Activated T-cell treated with anti-CD3 and anti-CD28 coated beads, Interleukin-2, amount 50 U/mL, for 24 hours (primary cell): ENCODE results near the gene HOXD12.

ENCODE experiments used
- DNase-seq: peaks from one replicate; pipeline ENCODE4 v3.0.0-alpha.2; 2020
- H3K27ac Mint-ChIP-seq: 2 replicates; pipeline ENCODE4 v1.8.0; 2020; ENCODE audit warnings: mild to moderate bottlenecking, mixed read lengths
- H3K27me3 Mint-ChIP-seq: 2 replicates; pipeline ENCODE4 v1.8.0; 2020; ENCODE audit warnings: mixed read lengths
- H3K36me3 Mint-ChIP-seq: 2 replicates; pipeline ENCODE4 v1.8.0; 2020; ENCODE audit warnings: low read depth, mixed read lengths
- H3K4me1 Mint-ChIP-seq: 2 replicates; pipeline ENCODE4 v1.8.0; 2020; ENCODE audit warnings: low read depth, mixed read lengths
- H3K4me3 Mint-ChIP-seq: 2 replicates; pipeline ENCODE4 v1.8.0; 2020; ENCODE audit warnings: mild to moderate bottlenecking, moderate library complexity, mixed read lengths
- H3K9me3 Mint-ChIP-seq: 2 replicates; pipeline ENCODE4 v1.8.0; 2020; ENCODE audit warnings: mixed read lengths

The HOXD12 gene

GRCh38 chr2:176095421-176095820 is 4.2 kb upstream of the HOXD12 start:
- peaks cover 91% of the 10 kb centered on the region for H3K27me3 Mint-ChIP-seq

GRCh38 chr2:176096243-176096985 is 3.2 kb upstream of the HOXD12 start:
- no peak overlapping the region for H3K27ac Mint-ChIP-seq
- peaks cover 91% of the 10 kb centered on the region for H3K27me3 Mint-ChIP-seq
- no peaks in the 10 kb centered on the region for H3K36me3 Mint-ChIP-seq

More at GRCh38 chr2:176095421-176095820, 4.2 kb upstream of the HOXD12 start:
- Mint-ChIP-seq H3K4me3 (no peak overlapping the region), H3K36me3 (no peaks in the 10 kb centered on the region), H3K9me3 (peaks cover 8% of the 10 kb centered on the region), H3K27ac (no peak overlapping the region), H3K4me1 (peaks cover 36% of the 10 kb centered on the region)
- no peak for DNase-seq

GRCh38 chr2:176096986-176097819 is 2.4 kb upstream of the HOXD12 start:
- peaks cover 30% of the 10 kb centered on the region for H3K4me1 Mint-ChIP-seq
- peak; percentile 76 for DNase-seq
- H3K36me3 Mint-ChIP-seq: no peaks in the 10 kb centered on the region
- peaks cover 91% of the 10 kb centered on the region for H3K27me3 Mint-ChIP-seq
- H3K4me3 Mint-ChIP-seq: peak overlapping the region; percentile 62
- H3K9me3 Mint-ChIP-seq: peaks cover 4% of the 10 kb centered on the region
- no peak overlapping the region for H3K27ac Mint-ChIP-seq

More at GRCh38 chr2:176096243-176096985, 3.2 kb upstream of the HOXD12 start:
- DNase-seq: no peak
- H3K9me3 Mint-ChIP-seq: peaks cover 4% of the 10 kb centered on the region
- H3K4me3 Mint-ChIP-seq: peak overlapping the region; percentile 62
- peaks cover 36% of the 10 kb centered on the region for H3K4me1 Mint-ChIP-seq

GRCh38 chr2:176097820-176098365 is 1.7 kb upstream of the HOXD12 start:
- H3K9me3 Mint-ChIP-seq: peaks cover 4% of the 10 kb centered on the region
- H3K4me3 Mint-ChIP-seq: peak overlapping the region; percentile 62
- H3K4me1 Mint-ChIP-seq: peaks cover 30% of the 10 kb centered on the region
- DNase-seq: no peak
- H3K27ac Mint-ChIP-seq: no peak overlapping the region
- H3K36me3 Mint-ChIP-seq: no peaks in the 10 kb centered on the region
- peaks cover 97% of the 10 kb centered on the region for H3K27me3 Mint-ChIP-seq

DNA sequence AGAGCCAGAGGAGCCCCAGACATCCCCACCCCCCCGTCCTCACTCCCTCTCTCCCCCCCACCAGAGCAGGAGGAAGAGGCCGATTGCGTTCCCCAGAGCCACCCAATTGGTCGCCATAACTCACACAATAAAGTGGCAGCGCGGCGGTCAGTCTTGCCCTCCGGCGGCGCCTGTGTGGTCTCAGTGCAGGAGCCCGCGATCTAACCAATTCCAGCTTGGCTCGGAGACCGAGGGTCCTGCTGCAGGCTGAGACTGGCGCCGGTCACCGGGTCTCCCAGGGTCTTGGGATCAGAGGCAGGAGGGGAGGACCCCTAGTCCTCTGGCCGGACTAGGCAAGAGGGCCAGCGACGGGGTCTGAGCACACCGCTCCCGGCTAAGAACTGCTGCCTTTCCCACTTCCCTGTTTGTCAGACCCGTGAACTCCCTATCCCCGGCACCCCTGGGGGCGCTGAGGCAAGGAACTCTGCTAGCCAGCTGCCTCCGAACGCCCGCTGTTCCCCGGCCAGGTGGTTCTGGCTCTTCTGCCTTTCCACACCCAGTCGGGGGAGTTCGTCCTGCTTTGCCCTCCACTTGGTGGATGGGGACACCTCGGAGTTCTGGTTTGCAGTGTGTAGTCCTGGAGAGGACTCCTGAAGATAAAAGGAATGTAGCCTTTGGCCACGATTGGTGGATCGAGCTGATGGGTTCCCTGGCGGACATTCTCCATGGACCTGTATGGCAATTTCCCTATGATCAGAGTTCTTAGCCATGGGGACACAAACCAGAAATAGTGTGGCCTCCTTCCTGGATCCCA is 1.0 kb upstream of the HOXD12 start:
- DNase-seq: peak; percentile 28
- no peaks in the 10 kb centered on the region for H3K36me3 Mint-ChIP-seq
- peaks cover 4% of the 10 kb centered on the region for H3K9me3 Mint-ChIP-seq
- H3K27me3 Mint-ChIP-seq: peaks cover 98% of the 10 kb centered on the region
- H3K27ac Mint-ChIP-seq: no peak overlapping the region
- peaks cover 24% of the 10 kb centered on the region for H3K4me1 Mint-ChIP-seq
- H3K4me3 Mint-ChIP-seq: no peak overlapping the region

DNA sequence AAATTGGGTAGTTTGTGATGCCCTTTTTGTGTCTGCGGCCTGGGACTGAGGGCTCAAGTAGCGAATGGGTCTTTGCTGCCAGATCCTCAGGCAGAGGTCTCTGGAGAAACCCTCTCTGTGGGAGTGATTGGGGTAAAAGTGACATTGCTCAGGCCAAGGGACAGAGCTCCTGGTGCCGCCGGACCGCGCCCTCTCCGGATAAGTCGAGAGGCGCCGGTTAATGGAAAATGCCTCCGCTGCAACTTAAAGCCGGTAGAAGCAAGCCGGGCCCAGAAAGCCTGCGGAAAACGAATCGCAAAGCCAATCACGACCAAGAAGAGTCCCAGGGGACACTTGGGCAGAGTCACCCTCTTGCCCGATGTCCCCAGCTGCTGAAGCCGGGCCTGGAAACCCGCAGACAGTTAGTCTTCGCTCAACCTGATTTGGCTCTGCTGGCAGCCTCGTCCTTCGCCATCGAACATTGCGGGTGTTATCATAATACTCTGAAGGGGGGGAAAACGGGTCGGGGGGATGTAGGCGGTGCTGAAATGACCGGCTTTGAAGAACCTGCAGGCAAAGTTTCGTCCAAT is 352 bp upstream of the HOXD12 start:
- Mint-ChIP-seq H3K4me3 (no peak overlapping the region), H3K9me3 (no peaks in the 10 kb centered on the region), H3K36me3 (no peaks in the 10 kb centered on the region), H3K4me1 (peaks cover 19% of the 10 kb centered on the region), H3K27me3 (peaks cover 98% of the 10 kb centered on the region), H3K27ac (no peak overlapping the region)
- peak; percentile 29 for DNase-seq

DNA sequence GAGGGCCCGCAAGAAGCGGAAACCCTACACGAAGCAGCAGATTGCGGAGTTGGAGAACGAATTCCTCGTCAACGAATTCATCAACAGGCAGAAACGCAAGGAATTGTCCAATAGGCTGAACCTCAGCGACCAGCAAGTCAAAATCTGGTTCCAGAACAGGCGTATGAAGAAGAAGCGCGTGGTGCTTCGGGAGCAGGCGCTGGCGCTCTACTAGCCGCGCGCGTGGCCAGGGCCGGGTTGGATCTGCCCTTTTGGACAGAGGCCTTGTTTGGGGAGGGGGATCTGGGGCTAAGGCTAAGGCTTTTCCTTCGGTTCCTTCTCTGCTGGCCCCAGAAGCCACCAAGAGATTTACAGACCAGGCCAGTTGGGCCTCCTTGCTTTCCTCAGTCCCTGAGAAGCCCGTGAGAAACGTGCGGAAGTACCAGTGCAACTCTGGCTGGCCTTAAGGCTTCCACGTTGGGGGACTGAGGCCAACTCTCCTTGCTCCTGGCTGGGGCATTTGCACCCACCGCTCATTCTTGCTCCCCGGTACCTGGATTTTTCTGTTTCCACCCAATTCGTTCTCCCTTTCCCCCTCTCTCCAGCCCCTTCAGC is 1.0 kb downstream of the HOXD12 start:
- Mint-ChIP-seq H3K4me1 (peaks cover 30% of the 10 kb centered on the region), H3K27ac (no peak overlapping the region), H3K36me3 (no peaks in the 10 kb centered on the region), H3K9me3 (no peaks in the 10 kb centered on the region), H3K4me3 (no peak overlapping the region), H3K27me3 (peaks cover 98% of the 10 kb centered on the region)
- DNase-seq: peak; percentile 30

GRCh38 chr2:176101216-176101830 is 1.7 kb downstream of the HOXD12 start:
- no peaks in the 10 kb centered on the region for H3K9me3 Mint-ChIP-seq
- no peak overlapping the region for H3K27ac Mint-ChIP-seq
- peaks cover 32% of the 10 kb centered on the region for H3K4me1 Mint-ChIP-seq
- peaks cover 98% of the 10 kb centered on the region for H3K27me3 Mint-ChIP-seq
- no peaks in the 10 kb centered on the region for H3K36me3 Mint-ChIP-seq
- no peak for DNase-seq
- H3K4me3 Mint-ChIP-seq: no peak overlapping the region

DNA sequence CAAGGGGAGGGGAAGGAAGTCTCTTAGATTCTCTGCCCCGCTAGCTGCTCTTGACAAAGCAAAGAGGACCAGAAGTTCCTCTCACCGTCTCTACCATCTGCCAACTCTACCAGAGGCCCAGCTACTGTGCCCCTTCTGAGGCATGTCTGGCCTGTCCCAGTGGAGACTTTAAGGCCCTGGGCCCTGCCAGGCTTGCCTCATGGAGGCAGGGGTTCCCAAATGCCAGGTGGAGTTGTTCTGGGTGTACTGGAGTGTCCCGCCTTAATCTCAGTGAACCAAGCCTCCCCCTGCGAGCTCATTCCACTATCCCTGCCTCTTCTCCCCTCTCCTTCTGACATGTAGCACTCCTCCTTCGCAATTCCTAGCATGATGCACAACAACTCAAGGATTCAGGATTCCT is 2.2 kb downstream of the HOXD12 start:
- H3K27me3 Mint-ChIP-seq: peaks cover 95% of the 10 kb centered on the region
- no peak for DNase-seq
- no peaks in the 10 kb centered on the region for H3K9me3 Mint-ChIP-seq
- H3K36me3 Mint-ChIP-seq: no peaks in the 10 kb centered on the region
- peaks cover 29% of the 10 kb centered on the region for H3K4me1 Mint-ChIP-seq
- H3K27ac Mint-ChIP-seq: no peak overlapping the region
- no peak overlapping the region for H3K4me3 Mint-ChIP-seq

GRCh38 chr2:176102309-176102866 is 2.8 kb downstream of the HOXD12 start:
- H3K27me3 Mint-ChIP-seq: peaks cover 94% of the 10 kb centered on the region
- H3K9me3 Mint-ChIP-seq: no peaks in the 10 kb centered on the region
- DNase-seq: no peak
- H3K36me3 Mint-ChIP-seq: no peaks in the 10 kb centered on the region
- H3K27ac Mint-ChIP-seq: no peak overlapping the region
- peaks cover 29% of the 10 kb centered on the region for H3K4me1 Mint-ChIP-seq
- no peak overlapping the region for H3K4me3 Mint-ChIP-seq

GRCh38 chr2:176103194-176103593 is 3.6 kb downstream of the HOXD12 start:
- H3K27me3 Mint-ChIP-seq: peaks cover 88% of the 10 kb centered on the region
- H3K4me3 Mint-ChIP-seq: no peak overlapping the region
- peaks cover 21% of the 10 kb centered on the region for H3K4me1 Mint-ChIP-seq
- no peak for DNase-seq
- no peaks in the 10 kb centered on the region for H3K9me3 Mint-ChIP-seq
- H3K36me3 Mint-ChIP-seq: no peaks in the 10 kb centered on the region
- no peak overlapping the region for H3K27ac Mint-ChIP-seq

GRCh38 chr2:176103742-176104315 is 4.2 kb downstream of the HOXD12 start:
- peaks cover 88% of the 10 kb centered on the region for H3K27me3 Mint-ChIP-seq
- DNase-seq: peak; percentile 24
- H3K27ac Mint-ChIP-seq: no peak overlapping the region
- no peak overlapping the region for H3K4me3 Mint-ChIP-seq
- H3K9me3 Mint-ChIP-seq: no peaks in the 10 kb centered on the region
- peaks cover 25% of the 10 kb centered on the region for H3K4me1 Mint-ChIP-seq
- H3K36me3 Mint-ChIP-seq: no peaks in the 10 kb centered on the region
